Vagina (tissue), 2 donors: ENCODE measurements around the gene KRTAP19-2. TPM values are rescaled to one million over a fixed set of nuclear protein-coding genes. Genes with fewer than 3 reads are reported as not detected.

Experiments used
- DNase-seq, 2 donors: peaks; one replicate each; pipeline ENCODE4 v3.0.0-alpha.2; 2017; ENCODE audit errors: extremely low spot score in 2 of 2
- H3K27ac ChIP-seq: fragments of 200-600 bp; sonication (generic); one replicate; pipeline ENCODE4 v1.5.1; 2019
- H3K27me3 ChIP-seq: fragments of 200-600 bp; sonication (generic); one replicate; pipeline ENCODE4 v1.5.1; 2019
- H3K36me3 ChIP-seq, 2 donors: fragments of 200-600 bp; sonication (generic); one replicate each; pipeline ENCODE4 v1.5.1; 2017 to 2019
- H3K4me1 ChIP-seq: fragments of 200-600 bp; sonication (generic); one replicate; pipeline ENCODE4 v1.5.1; 2019
- H3K4me3 ChIP-seq, 2 donors: fragments of 200-600 bp; sonication (generic); 1 replicate in 1 of 2; 2 replicates in 1 of 2; pipeline ENCODE4 v1.5.1; 2016 to 2019
- H3K9me3 ChIP-seq: fragments of 200-600 bp; sonication (generic); one replicate; pipeline ENCODE4 v1.5.1; 2019
- CTCF ChIP-seq, 3 experiments: fragments of 450-650 bp in 2 of 3; fragments of 200-600 bp in 1 of 3; sonication (generic) in 1 of 3; IDR thresholded peaks; one replicate each; pipeline ENCODE4 v1.5.1; 2017 to 2019; ENCODE audit warnings: antibody characterized with exemption in 3 of 3, mild to moderate bottlenecking in 2 of 3, moderate library complexity in 2 of 3
- POLR2A ChIP-seq, 2 donors: fragments of 450-650 bp; IDR thresholded peaks; one replicate each; pipeline ENCODE4 v1.6.1; 2017; ENCODE audit warnings: antibody characterized with exemption in 2 of 2, mild to moderate bottlenecking in 2 of 2, moderate library complexity in 2 of 2
- POLR2AphosphoS5 ChIP-seq, 2 donors: sonication (generic); formaldehyde crosslinking; IDR thresholded peaks; one replicate each; pipeline ENCODE4 v1.9.0; 2017; ENCODE audit warnings: antibody characterized with exemption in 2 of 2, mild to moderate bottlenecking in 2 of 2, low read depth in 1 of 2; ENCODE audit not compliant: insufficient read depth in 1 of 2
- intact Hi-C: fragments of 100-400 bp; cut with DNase I; formaldehyde crosslinking; loops from one replicate; pipeline ENCODE4 v1.15.1; 2023
- small RNA-seq: library from RNA; depleted of rRNA; stranded (forward); fragments of <200 nt; gene quantifications from one replicate; pipeline ENCODE3, GENCODE V24; 2016
- total RNA-seq: library from RNA; depleted of rRNA; stranded (reverse); fragments of >200 nt; gene quantifications from one replicate; pipeline ENCODE4 v1.2.3, GENCODE V29; 2016

KRTAP19-2 gene
- total RNA-seq, 1 donor from 2014 or later = not detected

GRCh38 chr21:30444204-30444603 is 43.0 kb downstream of the KRTAP19-2 start:
- no peaks in the 10 kb centered on the region for H3K4me1 ChIP-seq
- H3K36me3 ChIP-seq = no peaks in the 10 kb centered on the region
- no peak overlapping the region for H3K4me3 ChIP-seq
- no peak overlapping the region for H3K27ac ChIP-seq
- H3K27me3 ChIP-seq = no peaks in the 10 kb centered on the region
- no peaks in the 10 kb centered on the region for H3K9me3 ChIP-seq
- intact Hi-C loops = no loop called here
- TF ChIP-seq POLR2AphosphoS5 (IDR thresholded peaks at IDR 0.05; ENCODE audit: insufficient read depth in 1 of 2, low read depth in 1 of 2) (no peak), CTCF (IDR thresholded peaks at IDR 0.05) (no peak), POLR2A (IDR thresholded peaks at IDR 0.05) (no peak)
- no peak for DNase-seq

GRCh38 chr21:30443226-30443625 is 44.0 kb downstream of the KRTAP19-2 start:
- intact Hi-C loops = no loop called here
- no peak for DNase-seq
- no peaks in the 10 kb centered on the region for H3K4me1 ChIP-seq
- TF ChIP-seq POLR2A (IDR thresholded peaks at IDR 0.05) = no peak
- TF ChIP-seq POLR2AphosphoS5 (IDR thresholded peaks at IDR 0.05; ENCODE audit: insufficient read depth in 1 of 2, low read depth in 1 of 2) = no peak
- no peak for TF ChIP-seq CTCF (IDR thresholded peaks at IDR 0.05)
- no peak overlapping the region for H3K4me3 ChIP-seq
- no peaks in the 10 kb centered on the region for H3K36me3 ChIP-seq
- no peaks in the 10 kb centered on the region for H3K27me3 ChIP-seq
- no peak overlapping the region for H3K27ac ChIP-seq
- H3K9me3 ChIP-seq = no peaks in the 10 kb centered on the region

- TF ChIP-seq CTCF (IDR thresholded peaks at IDR 0.05) = no peak
- TF ChIP-seq POLR2AphosphoS5 (IDR thresholded peaks at IDR 0.05; ENCODE audit: insufficient read depth in 1 of 2, low read depth in 1 of 2) = no peak
- TF ChIP-seq POLR2A (IDR thresholded peaks at IDR 0.05) = no peak
- no peak for DNase-seq
- Histone ChIP-seq H3K27ac (no peak within 1 kb of the TSS), H3K27me3 (no peaks in the 10 kb centered on the region), H3K4me3 (no peak within 1 kb of the TSS), H3K4me1 (no peaks in the 10 kb centered on the region), H3K36me3 (no peaks in the 10 kb centered on the region), H3K9me3 (no peaks in the 10 kb centered on the region)
- intact Hi-C loops = no loop called here
Measured at GRCh38 chr21:30439975-30440374, 47.3 kb downstream of the KRTAP19-2 start, which contains the start of gene KRTAP15-1. TSS of gene KRTAP15-1 (plus strand) at chr21:30440275. CDS start at chr21:30440328, 53 bp downstream.

Small RNAs within 50 kb of the gene (small RNA-seq; reads per million reads assigned to genes)
- gene AP000567.1 (not detected), gene KRTAP19-10P (not detected), gene KRTAP19-11P (not detected), gene KRTAP19-9P (not detected)

Other genes with a start within 250 kb of the KRTAP19-2 start
- gene KRTAP24-1, start 204.5 kb downstream of the KRTAP19-2 start, total RNA-seq = not detected
- not detected for gene KRTAP25-1, start 197.9 kb downstream of the KRTAP19-2 start, total RNA-seq
- gene KRTAP26-1, start 167.1 kb downstream of the KRTAP19-2 start, total RNA-seq = not detected
- gene KRTAP27-1, start 149.7 kb downstream of the KRTAP19-2 start, total RNA-seq = not detected
- not detected for gene KRTAP23-1, start 138.8 kb downstream of the KRTAP19-2 start, total RNA-seq
- gene KRTAP13-2, start 115.2 kb downstream of the KRTAP19-2 start, total RNA-seq = not detected
- not detected for gene KRTAP13-1, start 91.4 kb downstream of the KRTAP19-2 start, total RNA-seq
- not detected for gene KRTAP13-3, start 61.5 kb downstream of the KRTAP19-2 start, total RNA-seq
- not detected for gene KRTAP13-4, start 57.2 kb downstream of the KRTAP19-2 start, total RNA-seq
- gene KRTAP15-1, start 47.2 kb downstream of the KRTAP19-2 start, total RNA-seq = not detected
- gene KRTAP19-1, start 7.1 kb downstream of the KRTAP19-2 start, total RNA-seq = not detected
- not detected for gene KRTAP19-3, start 4.6 kb upstream of the KRTAP19-2 start, total RNA-seq
- not detected for gene KRTAP19-4, start 9.7 kb upstream of the KRTAP19-2 start, total RNA-seq
- not detected for gene KRTAP19-5, start 14.7 kb upstream of the KRTAP19-2 start, total RNA-seq
- not detected for gene KRTAP19-6, start 54.4 kb upstream of the KRTAP19-2 start, total RNA-seq
- gene KRTAP19-7, start 73.9 kb upstream of the KRTAP19-2 start, total RNA-seq = not detected
- gene KRTAP22-2, start 103.0 kb upstream of the KRTAP19-2 start, total RNA-seq = not detected
- gene KRTAP6-3, start 105.0 kb upstream of the KRTAP19-2 start, total RNA-seq = not detected
- not detected for gene KRTAP6-2, start 111.5 kb upstream of the KRTAP19-2 start, total RNA-seq
- not detected for gene KRTAP22-1, start 113.7 kb upstream of the KRTAP19-2 start, total RNA-seq
- not detected for gene KRTAP6-1, start 126.5 kb upstream of the KRTAP19-2 start, total RNA-seq
- gene KRTAP20-1, start 129.0 kb upstream of the KRTAP19-2 start, total RNA-seq = not detected
- gene KRTAP20-4, start 133.2 kb upstream of the KRTAP19-2 start, total RNA-seq = not detected
- gene KRTAP20-2, start 147.8 kb upstream of the KRTAP19-2 start, total RNA-seq = not detected
- not detected for gene KRTAP20-3, start 155.4 kb upstream of the KRTAP19-2 start, total RNA-seq
- not detected for gene KRTAP21-3, start 231.3 kb upstream of the KRTAP19-2 start, total RNA-seq